Right lobe of liver (tissue), 4 donors: ENCODE data around the gene ERC1.

Source experiments
- CTCF ChIP-seq, 4 donors: fragments of 200-600 bp in 3 of 4; fragments of 450-650 bp in 1 of 4; IDR thresholded peaks; one replicate each; pipeline versions ENCODE4 v1.5.1 to v1.8.0; 2016 to 2022; ENCODE audit warnings: antibody characterized with exemption in 4 of 4, mild to moderate bottlenecking in 2 of 4
- POLR2A ChIP-seq: fragments of 450-650 bp; IDR thresholded peaks from one replicate; pipeline ENCODE4 v1.6.1; 2017; ENCODE audit warnings: antibody characterized with exemption, mild to moderate bottlenecking
- donor health status: DM: no; HTN: no; CAD: no.
- donor health status: DM: no; HTN: no; CAD: no.
- donor health status: DM: no; HTN: yes; CAD: no.

GRCh38 chr12:1311145-1311544 is 320.1 kb downstream of the ERC1 start:
- TF ChIP-seq CTCF (IDR thresholded peaks at IDR 0.05) (no peak), POLR2A (no peak)
